Measurements from ENCODE around the gene IL23R. TPM values are rescaled to one million over a fixed set of nuclear protein-coding genes. Genes with fewer than 3 reads are reported as not detected.

The IL23R gene
- total and polyA plus RNA-seq, 2 donors (not counting 1 experiment from before 2014, with no cell fraction given), result not detected

GRCh38 chr1:67257173-67257535 lies 90.9 kb downstream of the IL23R start:
- H3K4me1 Mint-ChIP-seq, result peaks cover 2% of the 10 kb centered on the region
- H3K27me3 Mint-ChIP-seq, result peaks cover 10% of the 10 kb centered on the region
- H4K20me1 ChIP-seq (ENCODE audit: control insufficient read depth, insufficient read depth, low read length, poor library complexity, severe bottlenecking), result no peaks in the 10 kb centered on the region
- CTCF ChIA-PET, result interaction anchor here (1.4 kb wide), 1 partner anchor 243 kb away, joined by 4 read pairs; no protein-coding TSS in a partner anchor
- intact Hi-C loops (cut with micrococcal nuclease), result no loop called here
- no peaks in the 10 kb centered on the region for H3K36me3 ChIP-seq (replicated peaks in 1 of 2; ENCODE audit: control extremely low read depth in 1 of 2, control insufficient read depth in 1 of 2, extremely low read depth in 1 of 2, insufficient read depth in 2 of 2, low read length in 1 of 2)
- H2AFZ ChIP-seq (ENCODE audit: insufficient read depth, low read depth, low read length, poor library complexity, severe bottlenecking), result no peak overlapping the region
- no peak overlapping the region for H3K4me3 Mint-ChIP-seq
- no peaks in the 10 kb centered on the region for H3K27me3 ChIP-seq (replicated peaks in 1 of 4; ENCODE audit: control extremely low read depth in 1 of 4, control insufficient read depth in 3 of 4, insufficient read depth in 4 of 4, low read length in 3 of 4)
- ATAC-seq (ENCODE audit: low read depth), result no peak
- no peak overlapping the region for H3K4me2 ChIP-seq (replicated peaks; ENCODE audit: low read depth, low read length, poor library complexity, severe bottlenecking)
- POLR2A ChIA-PET, result no interaction called here
- H3K27ac Mint-ChIP-seq, result no peak overlapping the region
- WGBS (ENCODE audit: insufficient coverage), result 67% methylated on average over 3 of the region's 5 CpGs
- no peaks in the 10 kb centered on the region for H3K9me3 ChIP-seq (ENCODE audit: control extremely low read depth in 1 of 3, control insufficient read depth in 2 of 3, insufficient read depth in 1 of 3, low read length in 2 of 3)
- DNase-seq, result no peak
- TF ChIP-seq CTCF (IDR thresholded peaks at IDR 0.05) (no peak), EZH2 (IDR thresholded peaks at IDR 0.05; ENCODE audit: borderline replicate concordance, insufficient read depth, low read depth, low read length, poor library complexity, severe bottlenecking) (no peak)
- no peaks in the 10 kb centered on the region for H3K9me3 Mint-ChIP-seq (ENCODE audit: insufficient read depth)
- H3K79me2 ChIP-seq (ENCODE audit: control insufficient read depth, insufficient read depth, low read length), result no peaks in the 10 kb centered on the region
- H3K4me1 ChIP-seq (ENCODE audit: control insufficient read depth in 2 of 2, insufficient read depth in 2 of 2, low read length in 2 of 2), result no peaks in the 10 kb centered on the region
- no peak overlapping the region for H3K9ac ChIP-seq (ENCODE audit: low read length)
- H3K4me3 ChIP-seq (ENCODE audit: control extremely low read depth in 1 of 5, extremely low read depth in 1 of 5, insufficient read depth in 1 of 5, low read depth in 2 of 5, low read length in 4 of 5), result no peak overlapping the region
- H3K27ac ChIP-seq (ENCODE audit: low read length in 2 of 2), result no peak overlapping the region

GRCh38 chr1:67261680-67262079 lies 95.4 kb downstream of the IL23R start:
- no peaks in the 10 kb centered on the region for H3K79me2 ChIP-seq (ENCODE audit: control insufficient read depth, insufficient read depth, low read length)
- no peaks in the 10 kb centered on the region for H3K36me3 ChIP-seq (replicated peaks in 1 of 2; ENCODE audit: control extremely low read depth in 1 of 2, control insufficient read depth in 1 of 2, extremely low read depth in 1 of 2, insufficient read depth in 2 of 2, low read length in 1 of 2)
- no peak overlapping the region for H3K4me2 ChIP-seq (replicated peaks; ENCODE audit: low read depth, low read length, poor library complexity, severe bottlenecking)
- no peak overlapping the region for H3K4me3 ChIP-seq (ENCODE audit: control extremely low read depth in 1 of 5, extremely low read depth in 1 of 5, insufficient read depth in 1 of 5, low read depth in 2 of 5, low read length in 4 of 5)
- H3K9me3 Mint-ChIP-seq (ENCODE audit: insufficient read depth), result no peaks in the 10 kb centered on the region
- H3K27ac ChIP-seq (ENCODE audit: low read length in 2 of 2), result no peak overlapping the region
- H3K4me1 Mint-ChIP-seq, result peaks cover 10% of the 10 kb centered on the region
- ChIA-PET CTCF (interaction anchor here (1.2 kb wide), 1 partner anchor 239 kb away, joined by 5 read pairs; no protein-coding TSS in a partner anchor), POLR2A (no interaction called here)
- no peaks in the 10 kb centered on the region for H4K20me1 ChIP-seq (ENCODE audit: control insufficient read depth, insufficient read depth, low read length, poor library complexity, severe bottlenecking)
- peaks cover 14% of the 10 kb centered on the region for H3K27me3 Mint-ChIP-seq
- peaks cover 0 to 9% of the 10 kb centered on the region in 2 donors for H3K4me1 ChIP-seq (ENCODE audit: control insufficient read depth in 2 of 2, insufficient read depth in 2 of 2, low read length in 2 of 2)
- H3K9ac ChIP-seq (ENCODE audit: low read length), result no peak overlapping the region
- intact Hi-C loops (cut with micrococcal nuclease), result no loop called here
- H3K27ac Mint-ChIP-seq, result no peak overlapping the region
- no peak overlapping the region for H2AFZ ChIP-seq (ENCODE audit: insufficient read depth, low read depth, low read length, poor library complexity, severe bottlenecking)
- H3K27me3 ChIP-seq (replicated peaks in 1 of 4; ENCODE audit: control extremely low read depth in 1 of 4, control insufficient read depth in 3 of 4, insufficient read depth in 4 of 4, low read length in 3 of 4), result peaks cover 0 to 4% (median 0%) of the 10 kb centered on the region in 4 experiments
- H3K4me3 Mint-ChIP-seq, result no peak overlapping the region
- no peak for DNase-seq
- ATAC-seq (ENCODE audit: low read depth), result no peak
- WGBS (ENCODE audit: insufficient coverage), result no CpG with 5 or more reads among the region's 4 CpGs
- no peaks in the 10 kb centered on the region for H3K9me3 ChIP-seq (ENCODE audit: control extremely low read depth in 1 of 3, control insufficient read depth in 2 of 3, insufficient read depth in 1 of 3, low read length in 2 of 3)
- no peak for TF ChIP-seq EZH2 (IDR thresholded peaks at IDR 0.05; ENCODE audit: borderline replicate concordance, insufficient read depth, low read depth, low read length, poor library complexity, severe bottlenecking)
- TF ChIP-seq CTCF (IDR thresholded peaks at IDR 0.05), result no peak
